GM12891 (cell line): ENCODE results near the gene ARMCX6.

Experiments
- PAX5 ChIP-seq: IDR thresholded peaks from 2 replicates; pipeline ENCODE4 v1.6.1; 2011; ENCODE audit warnings: low read length, moderate library complexity, mild to moderate bottlenecking; ENCODE audit not compliant: insufficient read depth, severe bottlenecking
- POLR2A ChIP-seq: IDR thresholded peaks from 2 replicates; pipeline ENCODE4 v1.6.1; 2011; ENCODE audit warnings: low read depth, low read length, control low read depth
- POLR2AphosphoS5 ChIP-seq: IDR thresholded peaks from 2 replicates; pipeline ENCODE4 v1.6.1; 2011; ENCODE audit warnings: low read depth, low read length, control low read depth
- TAF1 ChIP-seq: IDR thresholded peaks from 2 replicates; pipeline ENCODE4 v1.6.1; 2011; ENCODE audit warnings: low read depth, low read length, control low read depth

DNA sequence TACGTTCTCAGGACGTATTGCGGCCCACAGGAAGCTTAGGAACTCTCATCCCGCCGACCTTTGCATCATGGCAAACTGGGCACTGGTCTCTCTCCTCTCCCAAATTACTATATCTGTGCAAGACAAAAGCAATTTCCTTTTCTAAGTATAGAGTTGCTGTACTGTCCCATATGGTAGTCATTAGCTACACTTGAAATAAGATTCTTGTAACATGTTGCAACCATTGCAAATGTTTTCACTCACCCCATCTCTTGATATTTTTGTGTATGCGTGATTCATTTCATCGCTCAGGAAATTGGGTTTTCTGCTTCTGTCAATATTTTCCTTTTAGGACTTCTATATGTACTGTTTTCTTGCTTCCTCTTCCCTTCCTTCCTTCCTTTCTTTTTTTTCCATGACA lies 15.7 kb downstream of the ARMCX6 start:
- TF ChIP-seq POLR2A (no peak), PAX5 (no peak), POLR2AphosphoS5 (no peak), TAF1 (no peak)
